ENCODE data around the gene JAK2.

DNA sequence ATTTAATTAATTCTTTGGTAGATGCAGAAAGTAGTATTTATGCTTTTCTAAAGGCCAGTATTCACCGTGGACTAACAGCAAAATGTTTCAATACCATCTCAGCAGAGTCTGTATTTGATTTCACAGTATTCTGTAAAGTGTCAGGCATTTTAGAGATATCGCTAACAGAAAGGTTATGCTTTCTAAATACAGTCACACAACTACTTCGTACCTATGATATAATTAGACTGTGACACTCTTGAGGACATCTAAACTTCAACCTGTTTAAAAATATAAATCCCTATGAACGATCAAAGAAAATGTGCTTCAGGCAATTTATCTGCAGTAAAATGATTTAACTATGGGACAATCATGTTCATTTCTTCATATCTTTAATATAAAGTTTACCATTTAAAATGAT lies 41.7 kb upstream of the JAK2 start:
- TF ChIP-seq, protein P1, sequence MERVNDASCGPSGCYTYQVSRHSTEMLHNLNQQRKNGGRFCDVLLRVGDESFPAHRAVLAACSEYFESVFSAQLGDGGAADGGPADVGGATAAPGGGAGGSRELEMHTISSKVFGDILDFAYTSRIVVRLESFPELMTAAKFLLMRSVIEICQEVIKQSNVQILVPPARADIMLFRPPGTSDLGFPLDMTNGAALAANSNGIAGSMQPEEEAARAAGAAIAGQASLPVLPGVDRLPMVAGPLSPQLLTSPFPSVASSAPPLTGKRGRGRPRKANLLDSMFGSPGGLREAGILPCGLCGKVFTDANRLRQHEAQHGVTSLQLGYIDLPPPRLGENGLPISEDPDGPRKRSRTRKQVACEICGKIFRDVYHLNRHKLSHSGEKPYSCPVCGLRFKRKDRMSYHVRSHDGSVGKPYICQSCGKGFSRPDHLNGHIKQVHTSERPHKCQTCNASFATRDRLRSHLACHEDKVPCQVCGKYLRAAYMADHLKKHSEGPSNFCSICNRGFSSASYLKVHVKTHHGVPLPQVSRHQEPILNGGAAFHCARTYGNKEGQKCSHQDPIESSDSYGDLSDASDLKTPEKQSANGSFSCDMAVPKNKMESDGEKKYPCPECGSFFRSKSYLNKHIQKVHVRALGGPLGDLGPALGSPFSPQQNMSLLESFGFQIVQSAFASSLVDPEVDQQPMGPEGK (CRISPR knock-in tag; IDR thresholded peaks at IDR 0.05; ENCODE audit: borderline replicate concordance): no peak
- TF ChIP-seq TOX (CRISPR knock-in tag; IDR thresholded peaks at IDR 0.05; ENCODE audit: borderline replicate concordance) (no peak), ZFP3 (CRISPR knock-in tag; IDR thresholded peaks at IDR 0.05) (no peak), ESRRG (CRISPR knock-in tag; IDR thresholded peaks at IDR 0.05) (no peak), TCF4 (CRISPR knock-in tag; IDR thresholded peaks at IDR 0.05; ENCODE audit: borderline replicate concordance) (no peak), RARB (CRISPR knock-in tag; IDR thresholded peaks at IDR 0.05) (no peak), ZC3H10 (CRISPR knock-in tag; IDR thresholded peaks at IDR 0.05) (no peak), ARNTL (CRISPR knock-in tag; IDR thresholded peaks at IDR 0.05; ENCODE audit: borderline replicate concordance, low read depth) (no peak), ZNF70 (CRISPR knock-in tag; IDR thresholded peaks at IDR 0.05) (no peak), CSDC2 (CRISPR knock-in tag; IDR thresholded peaks at IDR 0.05) (no peak), GLIS3 (CRISPR knock-in tag; IDR thresholded peaks at IDR 0.05) (no peak), ISL1 (CRISPR knock-in tag; IDR thresholded peaks at IDR 0.05) (no peak)
- TF ChIP-seq, protein P2, sequence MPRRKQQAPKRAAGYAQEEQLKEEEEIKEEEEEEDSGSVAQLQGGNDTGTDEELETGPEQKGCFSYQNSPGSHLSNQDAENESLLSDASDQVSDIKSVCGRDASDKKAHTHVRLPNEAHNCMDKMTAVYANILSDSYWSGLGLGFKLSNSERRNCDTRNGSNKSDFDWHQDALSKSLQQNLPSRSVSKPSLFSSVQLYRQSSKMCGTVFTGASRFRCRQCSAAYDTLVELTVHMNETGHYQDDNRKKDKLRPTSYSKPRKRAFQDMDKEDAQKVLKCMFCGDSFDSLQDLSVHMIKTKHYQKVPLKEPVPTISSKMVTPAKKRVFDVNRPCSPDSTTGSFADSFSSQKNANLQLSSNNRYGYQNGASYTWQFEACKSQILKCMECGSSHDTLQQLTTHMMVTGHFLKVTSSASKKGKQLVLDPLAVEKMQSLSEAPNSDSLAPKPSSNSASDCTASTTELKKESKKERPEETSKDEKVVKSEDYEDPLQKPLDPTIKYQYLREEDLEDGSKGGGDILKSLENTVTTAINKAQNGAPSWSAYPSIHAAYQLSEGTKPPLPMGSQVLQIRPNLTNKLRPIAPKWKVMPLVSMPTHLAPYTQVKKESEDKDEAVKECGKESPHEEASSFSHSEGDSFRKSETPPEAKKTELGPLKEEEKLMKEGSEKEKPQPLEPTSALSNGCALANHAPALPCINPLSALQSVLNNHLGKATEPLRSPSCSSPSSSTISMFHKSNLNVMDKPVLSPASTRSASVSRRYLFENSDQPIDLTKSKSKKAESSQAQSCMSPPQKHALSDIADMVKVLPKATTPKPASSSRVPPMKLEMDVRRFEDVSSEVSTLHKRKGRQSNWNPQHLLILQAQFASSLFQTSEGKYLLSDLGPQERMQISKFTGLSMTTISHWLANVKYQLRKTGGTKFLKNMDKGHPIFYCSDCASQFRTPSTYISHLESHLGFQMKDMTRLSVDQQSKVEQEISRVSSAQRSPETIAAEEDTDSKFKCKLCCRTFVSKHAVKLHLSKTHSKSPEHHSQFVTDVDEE (CRISPR knock-in tag; IDR thresholded peaks at IDR 0.05): no peak
- TF ChIP-seq, protein P3, sequence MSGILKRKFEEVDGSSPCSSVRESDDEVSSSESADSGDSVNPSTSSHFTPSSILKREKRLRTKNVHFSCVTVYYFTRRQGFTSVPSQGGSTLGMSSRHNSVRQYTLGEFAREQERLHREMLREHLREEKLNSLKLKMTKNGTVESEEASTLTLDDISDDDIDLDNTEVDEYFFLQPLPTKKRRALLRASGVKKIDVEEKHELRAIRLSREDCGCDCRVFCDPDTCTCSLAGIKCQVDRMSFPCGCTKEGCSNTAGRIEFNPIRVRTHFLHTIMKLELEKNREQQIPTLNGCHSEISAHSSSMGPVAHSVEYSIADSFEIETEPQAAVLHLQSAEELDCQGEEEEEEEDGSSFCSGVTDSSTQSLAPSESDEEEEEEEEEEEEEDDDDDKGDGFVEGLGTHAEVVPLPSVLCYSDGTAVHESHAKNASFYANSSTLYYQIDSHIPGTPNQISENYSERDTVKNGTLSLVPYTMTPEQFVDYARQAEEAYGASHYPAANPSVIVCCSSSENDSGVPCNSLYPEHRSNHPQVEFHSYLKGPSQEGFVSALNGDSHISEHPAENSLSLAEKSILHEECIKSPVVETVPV (CRISPR knock-in tag; IDR thresholded peaks at IDR 0.05): no peak
